Breast epithelium (tissue), 3 donors: ENCODE data around the gene VPS41.

ENCODE experiments used
- CTCF ChIP-seq, 3 donors: fragments of 450-650 bp; IDR thresholded peaks; one replicate each; pipeline ENCODE4 v1.5.1; 2016 to 2017; ENCODE audit warnings: antibody characterized with exemption in 3 of 3, mild to moderate bottlenecking in 3 of 3, moderate library complexity in 3 of 3
- POLR2A ChIP-seq: fragments of 450-650 bp; IDR thresholded peaks from one replicate; pipeline ENCODE4 v1.6.1; 2016; ENCODE audit warnings: antibody characterized with exemption, mild to moderate bottlenecking, moderate library complexity

GRCh38 chr7:38838725-38839385, 70.1 kb downstream of the VPS41 start:
- TF ChIP-seq CTCF (IDR thresholded peaks at IDR 0.05) = no peak
- no peak for TF ChIP-seq POLR2A
